Epithelial cell of prostate (primary cell): ENCODE measurements around the gene FGF3.

Experiments used
- DNase-seq: peaks from one replicate; pipeline ENCODE4 v3.0.0-alpha.2; 2011; ENCODE audit warnings: low read depth, low spot score
- H3K27ac ChIP-seq: fragments of 450-650 bp; 2 replicates; pipeline ENCODE4 v1.5.1; 2017; ENCODE audit warnings: mild to moderate bottlenecking

The FGF3 gene

GRCh38 chr11:69825941-69826340, 6.7 kb upstream of the FGF3 start:
- H3K27ac ChIP-seq, result no peak overlapping the region
- no peak for DNase-seq

- no peak for DNase-seq
- H3K27ac ChIP-seq, result no peak overlapping the region
Measured at GRCh38 chr11:69825037-69825834, 6.0 kb upstream of the FGF3 start.

DNA sequence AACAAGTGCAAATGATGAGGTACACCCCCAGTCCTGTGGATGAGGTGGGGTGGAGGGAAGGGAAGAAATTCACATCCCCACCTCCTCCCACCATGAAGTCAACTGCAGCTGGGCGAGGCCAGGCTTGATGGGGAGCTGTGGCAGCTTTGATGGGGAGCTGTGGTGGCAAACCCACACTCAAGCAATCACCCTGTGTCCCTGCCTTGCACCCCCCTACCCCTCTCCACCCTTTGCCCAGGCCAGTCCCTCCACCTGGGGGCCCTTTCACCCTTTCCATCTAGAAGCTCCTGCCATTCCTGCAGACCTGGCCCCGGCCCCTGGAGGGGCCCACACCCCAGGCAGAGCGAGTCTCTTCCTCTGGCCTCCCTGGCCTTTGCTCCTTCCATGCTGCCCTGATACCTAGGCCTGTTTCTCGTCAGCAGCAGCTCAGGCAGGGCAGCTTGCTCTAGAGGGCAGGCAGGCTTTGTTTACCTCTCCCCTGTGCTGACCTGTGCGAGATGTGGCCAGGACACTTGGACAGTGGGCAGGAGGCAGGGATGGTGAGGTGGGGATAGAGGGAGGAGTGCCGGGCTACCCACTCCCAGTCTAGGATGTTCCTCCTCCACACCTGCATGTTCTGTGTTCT, 4.5 kb upstream of the FGF3 start:
- no peak for DNase-seq
- no peak overlapping the region for H3K27ac ChIP-seq

- no peak for DNase-seq
- H3K27ac ChIP-seq, result no peak overlapping the region
Measured at GRCh38 chr11:69822676-69823494, 3.7 kb upstream of the FGF3 start.

- DNase-seq, result no peak
- no peak overlapping the region for H3K27ac ChIP-seq
Measured at GRCh38 chr11:69821511-69822040, 2.4 kb upstream of the FGF3 start.

- no peak overlapping the region for H3K27ac ChIP-seq
- no peak for DNase-seq
Measured at GRCh38 chr11:69820441-69820840, 1.2 kb upstream of the FGF3 start.

- no peak overlapping the region for H3K27ac ChIP-seq
- DNase-seq, result no peak
Measured at GRCh38 chr11:69819541-69820070, 390 bp upstream of the FGF3 start.

- no peak for DNase-seq
- no peak overlapping the region for H3K27ac ChIP-seq
Measured at GRCh38 chr11:69818231-69818602, 999 bp downstream of the FGF3 start.

- no peak for DNase-seq
- no peak overlapping the region for H3K27ac ChIP-seq
Measured at GRCh38 chr11:69817265-69818230, 1.7 kb downstream of the FGF3 start.

GRCh38 chr11:69816671-69817070, 2.5 kb downstream of the FGF3 start:
- no peak overlapping the region for H3K27ac ChIP-seq
- no peak for DNase-seq

DNA sequence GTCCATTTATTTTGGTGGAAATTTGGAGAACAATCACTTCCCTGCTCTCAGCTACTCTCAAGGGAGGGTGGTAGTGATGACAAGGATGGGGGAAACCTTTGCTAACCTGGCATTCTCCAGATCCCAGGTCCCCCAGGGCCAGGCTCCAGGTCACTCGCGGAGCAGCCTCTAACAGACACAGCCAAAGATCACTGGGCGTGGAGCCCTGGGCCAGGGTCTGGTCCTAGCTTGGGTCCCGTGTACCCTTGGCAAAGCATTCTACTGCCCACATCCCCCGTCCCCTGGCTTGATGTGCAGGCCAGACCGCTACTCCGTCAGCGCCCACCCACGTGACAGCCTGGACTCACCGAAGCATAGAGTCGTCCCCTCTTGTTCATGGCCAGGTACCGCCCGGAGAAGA, 3.2 kb downstream of the FGF3 start:
- H3K27ac ChIP-seq, result no peak overlapping the region
- no peak for DNase-seq

DNA sequence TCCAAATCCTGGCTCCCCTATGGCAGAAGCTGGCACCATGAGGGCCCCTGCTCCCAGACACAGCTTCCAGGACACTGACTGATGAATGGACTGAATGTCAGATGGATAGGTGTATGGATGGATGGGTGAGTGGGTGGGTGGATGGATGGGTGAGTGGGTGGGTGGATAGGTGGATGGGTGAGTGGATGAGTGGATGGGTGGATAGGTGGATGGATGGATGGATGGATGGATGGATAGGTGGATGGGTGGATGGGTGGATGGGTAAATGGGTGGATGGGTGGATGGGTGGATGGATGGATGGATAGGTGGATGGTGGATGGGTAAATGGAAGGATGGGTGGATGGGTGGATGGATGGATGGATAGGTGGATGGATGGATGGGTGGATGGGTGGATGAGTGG, 4.3 kb downstream of the FGF3 start:
- no peak for DNase-seq
- no peak overlapping the region for H3K27ac ChIP-seq

GRCh38 chr11:69814411-69814810, 4.8 kb downstream of the FGF3 start:
- no peak for DNase-seq
- H3K27ac ChIP-seq, result no peak overlapping the region

GRCh38 chr11:69813839-69814238, 5.4 kb downstream of the FGF3 start:
- no peak for DNase-seq
- no peak overlapping the region for H3K27ac ChIP-seq

GRCh38 chr11:69812946-69813345, 6.3 kb downstream of the FGF3 start:
- no peak for DNase-seq
- no peak overlapping the region for H3K27ac ChIP-seq

- no peak for DNase-seq
- H3K27ac ChIP-seq, result no peak overlapping the region
Measured at GRCh38 chr11:69812256-69812655, 7.0 kb downstream of the FGF3 start.

GRCh38 chr11:69811431-69811830, 7.8 kb downstream of the FGF3 start:
- H3K27ac ChIP-seq, result no peak overlapping the region
- no peak for DNase-seq

- no peak for DNase-seq
- H3K27ac ChIP-seq, result no peak overlapping the region
Measured at GRCh38 chr11:69810289-69811118, 8.7 kb downstream of the FGF3 start.

DNA sequence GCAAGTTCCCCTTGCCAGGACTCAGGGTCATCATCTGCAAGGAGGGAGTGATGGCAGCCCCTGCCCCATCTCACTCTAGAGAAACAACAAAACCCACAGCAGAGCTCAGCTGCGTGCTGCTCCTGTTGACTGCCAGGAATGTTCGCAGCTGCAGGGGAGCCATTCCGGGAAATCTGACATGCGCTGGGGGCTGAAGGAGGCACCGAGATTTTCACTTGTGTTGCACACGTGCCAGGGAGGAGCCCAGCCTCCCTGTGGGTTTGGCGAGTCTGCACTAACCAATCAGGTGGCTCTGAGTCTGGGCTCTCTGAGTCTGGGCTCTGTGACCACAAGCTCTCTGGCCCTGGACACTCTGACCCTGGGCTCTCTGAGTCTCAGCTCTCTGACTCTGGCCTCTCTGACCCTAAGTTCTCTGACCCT, 10.5 kb downstream of the FGF3 start:
- H3K27ac ChIP-seq, result no peak overlapping the region
- DNase-seq, result no peak
